HPDE6-E6E7 (cell line): ENCODE data around the gene UROD.
A peak's percentile ranks its signal among the peaks of the same experiment; 100 is the strongest.

Experiments
- DNase-seq: peaks from one replicate; pipeline ENCODE4 v3.0.0; 2011; ENCODE audit warnings: missing footprints; ENCODE audit errors: extremely low spot score

Gene UROD

DNA sequence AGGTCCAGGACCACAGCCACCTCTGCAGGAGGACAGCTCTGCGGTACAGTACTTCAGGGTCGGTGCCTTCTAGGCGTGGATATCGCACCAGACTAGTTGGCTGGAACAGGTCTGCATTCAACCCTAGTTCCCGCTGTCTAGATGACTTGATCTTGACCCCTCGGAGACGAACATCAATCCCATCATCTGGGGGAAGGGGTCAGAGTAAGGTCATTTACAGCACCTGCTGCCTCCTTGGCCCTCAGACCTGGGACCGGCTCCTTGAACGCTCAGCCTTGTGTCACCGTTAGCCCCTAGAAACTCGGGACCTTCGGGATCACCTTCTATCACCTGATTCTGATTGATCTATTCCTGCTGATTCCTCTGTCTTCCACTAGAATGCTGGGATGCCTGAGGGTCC lies 3.5 kb upstream of the UROD start:
- DNase-seq: no peak

DNA sequence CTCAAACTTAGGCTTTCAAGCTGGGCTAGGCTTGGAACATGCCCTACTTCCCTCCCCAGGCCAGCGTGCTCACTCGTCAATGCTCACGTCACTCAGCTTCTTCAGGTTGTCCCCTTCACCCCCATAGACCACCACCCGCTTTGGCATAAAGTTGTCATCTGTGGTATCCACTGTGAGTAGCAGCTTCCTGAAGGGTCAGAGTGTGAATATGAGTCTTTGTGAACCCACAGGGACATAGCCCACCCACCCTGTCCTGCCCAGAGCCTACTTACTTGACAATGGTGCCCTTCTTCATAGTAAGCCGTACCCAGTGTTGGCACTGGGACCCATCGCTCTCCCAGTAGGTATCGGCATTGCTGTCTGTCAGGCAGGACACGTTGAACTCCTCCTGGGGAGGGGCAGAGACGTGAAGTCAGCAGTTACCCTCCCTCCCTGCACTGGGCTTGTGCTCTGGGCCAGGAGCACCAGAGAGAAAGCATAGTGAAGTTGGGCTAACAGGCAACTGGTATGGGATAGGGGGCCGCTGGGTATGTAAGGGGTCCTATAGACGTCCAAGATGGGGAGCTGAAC lies 2.7 kb upstream of the UROD start:
- DNase-seq: no peak

DNA sequence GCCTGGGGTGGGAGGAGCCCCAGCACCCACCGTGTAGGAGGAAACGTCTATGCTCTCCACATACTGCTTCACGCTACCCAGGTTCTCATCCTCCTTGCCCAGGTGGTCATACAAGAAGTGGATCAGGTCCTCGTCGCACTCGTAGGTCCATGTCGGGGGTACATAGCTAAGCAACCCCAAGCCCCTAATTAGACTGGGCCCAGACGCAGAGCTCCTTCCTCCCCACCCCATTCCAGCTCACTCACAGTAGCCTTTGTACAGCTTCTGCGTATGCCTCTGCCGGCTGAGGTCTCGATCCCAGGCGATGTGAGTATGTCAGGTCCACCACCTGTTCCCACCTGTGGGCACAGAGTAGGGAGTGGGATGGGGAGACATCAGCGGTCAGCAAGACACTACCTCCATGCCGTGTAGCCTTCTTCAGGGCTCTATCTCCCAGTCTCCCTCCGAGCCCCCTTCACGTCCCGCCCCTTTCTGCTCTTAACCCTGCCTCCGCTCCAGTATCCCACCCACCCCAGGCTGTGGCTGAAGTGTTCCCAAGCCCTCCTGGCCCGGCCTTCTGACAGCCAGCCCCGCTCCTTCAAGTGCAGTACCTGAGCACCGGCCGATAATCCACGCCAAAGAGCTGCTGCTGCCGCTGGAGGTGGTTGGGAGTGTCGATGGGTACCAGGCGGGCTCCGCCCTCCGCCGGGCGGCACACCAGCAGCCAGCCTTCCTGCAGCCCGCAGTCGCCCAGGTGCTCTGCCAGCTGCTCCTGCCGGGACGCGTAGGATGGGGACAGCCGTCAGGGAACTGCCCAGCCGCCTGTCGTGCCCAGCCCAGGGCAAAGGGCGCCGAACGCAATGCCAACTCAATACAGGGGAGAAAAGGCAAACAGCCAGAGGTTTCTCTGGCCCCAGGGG lies 1.8 kb upstream of the UROD start:
- DNase-seq: peak; percentile 54

DNA sequence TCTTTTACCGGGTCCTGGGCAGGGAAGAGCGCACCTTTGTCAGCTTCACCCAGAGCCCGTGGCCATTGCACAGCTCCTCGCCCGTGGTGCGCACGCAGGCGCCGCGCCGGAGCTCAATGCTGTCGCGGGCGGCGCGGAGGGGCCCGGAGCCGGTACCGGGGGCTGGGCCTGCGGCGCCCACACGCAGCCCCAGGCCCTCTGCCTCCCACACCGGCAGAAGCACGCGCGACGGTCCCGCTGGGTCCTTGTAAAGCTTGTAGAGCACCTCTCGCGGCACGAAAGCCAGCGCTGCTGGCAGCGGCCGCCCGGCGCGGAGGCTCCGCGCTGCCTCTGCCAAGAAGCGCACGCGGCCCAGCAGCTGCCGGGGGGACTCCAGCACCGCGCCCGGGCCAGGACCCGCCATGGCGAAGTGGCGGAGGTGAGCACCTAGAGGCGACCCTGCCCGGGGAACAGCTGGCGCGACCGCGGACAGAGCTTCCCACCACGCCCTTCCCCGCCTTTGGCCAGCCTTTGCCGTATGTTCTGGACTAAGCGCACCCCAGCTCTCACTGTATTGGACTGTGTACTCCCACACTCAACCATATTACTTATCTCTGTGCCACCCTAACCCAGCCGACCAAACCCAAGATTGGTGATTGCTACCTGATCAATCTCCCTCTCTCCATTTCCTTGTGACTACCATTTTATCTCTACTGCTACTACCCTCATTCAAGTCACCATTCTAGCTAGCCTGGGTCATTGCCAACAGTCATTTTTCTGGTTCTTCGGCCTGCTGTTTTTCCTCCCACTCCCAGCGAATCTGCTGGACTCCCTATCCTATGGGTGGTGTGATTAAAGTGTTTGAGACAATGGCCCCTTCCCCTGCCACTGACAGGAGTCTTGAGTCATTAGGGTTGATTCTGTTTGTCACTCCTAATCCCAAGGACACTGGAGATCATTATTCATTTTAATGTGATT lies 921 bp upstream of the UROD start, which contains the start of gene HECTD3:
HECTD3 (minus strand) TSS at position 470 of the 957 bp plus-strand sequence; CDS start at position 403, 67 bp downstream.
- peak; percentile 83 for DNase-seq

DNA sequence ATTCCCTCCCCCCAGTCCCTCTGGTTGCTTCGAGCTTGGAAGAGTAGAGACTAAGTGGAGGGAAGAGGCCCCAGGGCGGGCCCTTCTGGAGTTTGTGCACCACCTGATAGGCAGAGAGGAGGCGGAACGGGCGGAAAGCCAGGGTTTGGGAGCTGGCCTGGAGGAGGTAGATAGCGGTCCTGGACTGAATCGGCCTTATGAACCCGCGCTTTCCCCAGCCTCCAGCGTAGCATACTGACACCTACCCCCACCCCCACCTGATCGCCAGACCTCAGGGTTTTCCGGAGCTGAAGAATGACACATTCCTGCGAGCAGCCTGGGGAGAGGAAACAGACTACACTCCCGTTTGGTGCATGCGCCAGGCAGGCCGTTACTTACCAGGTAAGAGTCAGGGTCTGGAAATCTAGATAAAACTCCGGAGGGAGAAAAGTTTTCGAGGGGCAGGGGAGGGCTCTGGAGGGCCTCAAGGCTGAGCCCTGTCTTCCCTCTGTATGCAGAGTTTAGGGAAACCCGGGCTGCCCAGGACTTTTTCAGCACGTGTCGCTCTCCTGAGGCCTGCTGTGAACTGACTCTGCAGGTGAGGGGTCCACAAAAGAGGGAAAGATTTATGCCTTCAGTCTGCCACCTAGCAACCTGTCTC lies 705 bp downstream of the UROD start:
- DNase-seq: peak; percentile 42

DNA sequence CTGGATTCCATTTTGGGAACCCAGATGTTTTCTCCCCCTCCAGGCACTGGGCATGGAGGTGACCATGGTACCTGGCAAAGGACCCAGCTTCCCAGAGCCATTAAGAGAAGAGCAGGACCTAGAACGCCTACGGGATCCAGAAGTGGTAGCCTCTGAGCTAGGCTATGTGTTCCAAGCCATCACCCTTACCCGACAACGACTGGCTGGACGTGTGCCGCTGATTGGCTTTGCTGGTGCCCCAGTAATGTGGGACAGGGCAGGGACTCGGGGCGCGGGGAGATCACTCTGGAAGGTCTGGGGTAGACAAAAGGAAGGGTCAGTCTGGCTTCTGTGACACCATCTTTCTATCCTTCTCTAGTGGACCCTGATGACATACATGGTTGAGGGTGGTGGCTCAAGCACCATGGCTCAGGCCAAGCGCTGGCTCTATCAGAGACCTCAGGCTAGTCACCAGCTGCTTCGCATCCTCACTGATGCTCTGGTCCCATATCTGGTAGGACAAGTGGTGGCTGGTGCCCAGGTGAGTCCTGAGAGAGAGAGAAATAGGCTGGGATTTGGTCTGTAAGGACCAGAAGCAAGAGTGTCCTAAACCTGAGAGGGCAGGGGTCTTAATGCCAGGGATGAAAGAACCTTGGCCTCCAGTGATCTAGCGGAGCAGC lies 1.6 kb downstream of the UROD start:
- no peak for DNase-seq

DNA sequence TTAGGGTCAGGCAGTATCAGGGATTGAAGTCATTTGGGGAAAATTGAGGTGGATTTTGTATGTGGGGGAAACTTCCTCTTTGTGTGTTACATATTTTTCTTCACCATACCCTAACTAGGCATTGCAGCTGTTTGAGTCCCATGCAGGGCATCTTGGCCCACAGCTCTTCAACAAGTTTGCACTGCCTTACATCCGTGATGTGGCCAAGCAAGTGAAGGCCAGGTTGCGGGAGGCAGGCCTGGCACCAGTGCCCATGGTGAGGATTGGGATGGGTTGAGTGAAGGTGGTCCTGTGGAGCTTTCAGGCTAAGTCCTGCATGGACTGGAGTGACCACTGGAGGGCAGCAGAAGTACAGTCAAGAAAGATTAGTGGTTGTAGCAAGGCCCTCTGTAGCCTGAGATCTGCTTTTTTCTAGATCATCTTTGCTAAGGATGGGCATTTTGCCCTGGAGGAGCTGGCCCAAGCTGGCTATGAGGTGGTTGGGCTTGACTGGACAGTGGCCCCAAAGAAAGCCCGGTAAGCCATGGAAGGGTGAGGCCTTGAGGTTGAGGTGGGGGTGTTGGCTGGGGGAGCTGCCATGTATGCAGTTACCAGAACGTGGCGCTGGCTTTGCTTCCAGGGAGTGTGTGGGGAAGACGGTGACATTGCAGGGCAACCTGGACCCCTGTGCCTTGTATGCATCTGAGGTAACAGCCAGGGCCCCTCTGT lies 2.4 kb downstream of the UROD start:
- peak; percentile 59 for DNase-seq

DNA sequence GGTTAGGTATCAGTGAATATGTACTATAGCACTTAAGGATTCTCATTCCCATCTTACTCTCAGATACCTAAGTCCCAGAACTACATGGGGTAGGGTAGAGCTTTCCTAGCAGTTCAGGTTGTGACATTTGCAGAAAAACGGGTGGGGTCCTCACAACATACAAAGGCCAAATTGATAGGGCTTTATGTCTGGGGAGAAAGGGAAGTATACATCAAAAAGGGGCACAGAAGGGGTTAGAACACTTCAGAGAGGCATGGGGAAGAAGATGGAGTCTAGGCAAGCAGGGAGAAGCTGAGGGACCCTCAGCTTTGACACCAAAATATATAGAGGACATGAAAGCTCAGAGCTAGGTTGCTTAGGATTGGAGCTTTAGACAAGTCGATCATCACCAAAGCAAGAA lies 3.6 kb downstream of the UROD start:
- no peak for DNase-seq

DNA sequence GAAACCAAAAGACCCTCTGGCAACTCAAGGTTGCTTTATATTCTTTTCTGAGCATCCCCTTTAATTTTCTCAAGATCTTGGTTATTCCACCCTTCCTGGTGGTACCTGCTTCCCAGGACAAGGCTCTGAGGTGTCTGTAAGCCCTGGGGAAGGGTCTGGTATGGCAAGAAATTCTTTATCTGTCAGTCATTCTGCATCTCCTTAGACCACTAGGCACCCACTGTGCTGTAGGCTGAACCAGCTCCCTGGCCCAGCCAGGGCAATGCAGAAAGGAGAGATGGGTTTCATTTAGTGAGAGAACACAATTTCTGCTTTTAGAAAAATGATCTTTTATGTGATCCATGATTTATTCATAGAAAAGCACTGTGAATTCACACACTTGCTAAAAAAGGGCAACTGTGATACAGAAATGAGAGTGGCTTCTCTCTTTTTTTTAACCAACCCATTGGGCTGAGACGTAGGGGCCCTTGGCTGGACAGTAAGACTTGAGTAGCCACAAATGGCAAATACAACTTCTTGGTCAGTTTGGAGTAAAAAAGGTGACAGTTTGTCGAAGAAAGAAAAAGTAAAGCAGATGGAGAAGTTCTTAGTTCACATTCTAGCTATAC lies 4.1 kb downstream of the UROD start:
- DNase-seq: no peak

DNA sequence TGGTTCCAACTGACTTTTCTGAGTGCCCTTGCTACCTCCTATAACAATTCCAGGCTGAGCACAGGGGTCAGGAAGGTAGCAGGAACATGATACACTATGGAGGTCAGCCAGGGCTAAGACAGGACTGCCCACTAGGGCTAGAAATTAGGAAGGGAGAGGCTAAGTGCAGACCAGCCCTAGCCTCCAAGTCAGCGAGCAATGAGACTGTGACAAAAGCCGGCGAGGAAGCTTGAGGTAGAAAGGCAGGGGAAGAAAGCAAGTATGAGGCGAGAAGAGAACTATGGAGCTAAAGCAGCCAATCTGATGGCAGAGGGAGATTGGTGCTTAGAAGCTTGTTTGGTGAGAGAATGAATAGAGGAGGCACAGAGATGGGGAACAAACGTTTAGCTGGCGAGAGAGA lies 4.7 kb downstream of the UROD start:
- no peak for DNase-seq

DNA sequence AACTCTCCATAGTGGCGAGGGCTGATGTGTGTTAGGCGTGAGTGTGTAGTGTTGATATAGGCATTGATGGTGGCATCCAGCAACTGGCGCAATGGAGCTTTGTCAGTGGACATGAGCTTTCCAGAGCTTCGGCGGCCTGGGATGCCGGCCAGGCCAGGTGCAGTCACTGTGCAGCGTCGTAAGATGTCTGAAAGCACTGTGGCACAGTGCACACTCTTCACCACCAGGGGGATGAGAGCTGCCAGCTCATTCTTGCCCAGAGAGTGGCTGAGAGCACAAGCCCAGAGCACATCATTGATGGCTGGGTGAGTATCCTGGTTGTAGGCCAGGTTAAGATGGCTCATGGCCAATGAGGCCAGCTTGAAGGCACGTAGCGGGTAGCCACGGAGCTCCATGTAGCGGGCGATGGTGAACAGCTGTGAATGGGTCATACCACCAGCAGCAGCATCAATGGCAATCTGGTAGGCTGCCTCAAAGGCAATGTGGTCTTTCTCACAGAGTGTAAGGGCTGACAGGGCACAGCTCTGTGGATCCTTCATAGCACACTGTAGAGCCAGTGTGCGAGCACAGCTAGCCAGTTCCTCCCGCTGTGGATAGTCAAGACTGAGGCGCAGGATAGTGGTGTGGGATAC lies 6.7 kb downstream of the UROD start:
- peak; percentile 32 for DNase-seq

DNA sequence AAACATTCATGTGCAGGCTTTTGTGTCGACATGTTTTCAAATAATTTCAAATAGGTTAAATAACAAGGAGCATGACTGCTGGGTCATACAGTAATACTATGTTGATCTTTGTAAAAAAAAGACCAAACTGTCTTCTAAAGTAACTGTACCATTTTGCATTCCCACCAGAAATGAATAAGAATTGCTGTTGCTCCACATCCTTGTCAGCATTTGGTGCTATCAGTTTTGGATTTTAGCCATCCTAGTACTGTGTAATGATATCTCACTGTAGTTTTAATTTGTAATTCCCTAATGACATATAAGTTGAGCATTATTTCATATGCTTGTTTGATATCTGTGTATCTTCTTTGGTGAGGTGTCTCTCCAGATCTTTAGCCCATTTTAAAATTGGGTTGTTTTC lies 11.6 kb downstream of the UROD start:
- DNase-seq: no peak

DNA sequence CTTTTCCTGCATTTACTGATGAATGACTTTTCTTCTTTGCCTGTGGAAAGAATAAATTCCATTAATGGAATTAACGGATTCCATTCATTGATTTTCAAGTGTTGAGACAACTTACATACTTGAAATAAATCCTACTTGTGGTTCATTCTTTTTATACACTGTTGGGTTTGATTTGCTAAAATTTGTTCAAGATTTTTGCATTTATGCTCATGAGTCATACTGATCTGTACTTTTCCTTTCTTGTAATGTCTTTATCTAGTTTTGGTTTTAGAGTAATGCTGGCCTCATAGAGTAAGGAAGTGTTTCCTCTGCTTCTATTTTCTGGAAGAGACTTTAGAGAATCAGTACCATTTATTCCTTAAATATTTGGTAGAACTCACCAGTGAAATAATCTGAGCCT lies 14.4 kb downstream of the UROD start:
- DNase-seq: no peak

DNA sequence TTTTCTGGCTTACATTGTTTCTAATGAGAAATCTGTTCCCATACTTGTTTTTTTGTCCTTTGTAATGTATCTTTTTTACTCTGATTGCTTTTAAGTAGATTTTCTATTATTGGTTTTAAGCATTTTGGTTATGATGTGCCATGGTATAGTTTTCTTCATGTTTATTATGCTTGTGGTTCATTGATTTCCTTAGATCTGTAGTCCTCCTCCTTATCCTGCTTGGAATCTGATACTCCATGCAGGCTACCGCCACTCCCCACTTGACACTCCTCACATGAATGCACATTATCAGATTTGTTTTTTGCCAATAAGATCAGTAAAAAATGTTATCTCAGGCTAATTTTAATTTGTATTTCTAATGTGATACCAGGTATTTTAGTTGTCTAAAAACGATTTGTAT lies 20.8 kb downstream of the UROD start:
- DNase-seq: no peak

DNA sequence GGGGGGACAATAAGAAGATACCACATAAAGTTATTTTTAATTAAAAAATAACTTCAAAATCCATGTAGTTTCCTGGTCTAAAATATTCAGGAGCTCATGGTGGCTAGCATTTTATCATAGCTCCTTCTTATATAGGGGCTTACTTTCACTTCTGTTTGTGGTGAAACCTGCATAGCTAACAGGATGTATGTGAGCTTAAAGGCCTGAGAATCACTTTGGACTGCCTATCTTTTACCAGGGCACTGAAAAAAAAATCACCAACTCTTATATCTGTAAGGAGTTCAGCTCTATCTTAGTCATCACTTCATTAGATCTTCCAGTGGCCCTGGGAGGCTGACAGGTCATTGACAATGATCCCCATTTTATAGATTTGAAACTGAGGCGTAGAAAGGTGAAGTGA lies 21.3 kb downstream of the UROD start:
- no peak for DNase-seq

DNA sequence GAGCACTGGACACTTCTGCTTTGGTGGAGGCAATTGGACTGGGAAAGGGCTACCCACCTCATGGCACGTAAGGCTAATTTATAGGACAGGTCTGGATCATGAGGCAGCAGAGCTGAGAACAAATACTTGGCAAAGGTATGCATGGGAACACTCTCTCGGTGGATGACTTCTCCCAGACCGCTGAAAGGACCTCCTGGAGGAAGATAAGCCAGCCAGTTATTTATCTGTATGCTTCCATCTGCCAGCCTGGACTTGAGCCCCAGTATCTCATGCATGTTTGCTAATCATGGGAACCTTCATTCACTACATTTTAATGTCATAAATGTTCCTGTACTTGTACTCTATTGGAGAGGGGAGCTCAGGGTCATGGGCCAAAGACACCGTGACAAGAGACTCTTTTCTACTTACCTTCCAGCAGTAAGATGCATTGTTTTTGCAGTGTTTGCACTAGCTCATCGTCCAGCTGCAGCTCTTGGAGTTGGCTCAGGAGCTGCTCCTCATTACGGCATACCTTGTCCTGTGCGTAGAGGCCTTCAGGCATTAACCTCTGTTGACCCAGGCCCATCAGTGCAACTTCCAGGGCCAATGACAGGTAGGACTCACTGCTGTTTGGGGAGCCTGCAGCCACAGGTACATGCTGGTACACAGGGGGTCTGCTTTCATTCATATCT lies 23.7 kb downstream of the UROD start:
- no peak for DNase-seq

DNA sequence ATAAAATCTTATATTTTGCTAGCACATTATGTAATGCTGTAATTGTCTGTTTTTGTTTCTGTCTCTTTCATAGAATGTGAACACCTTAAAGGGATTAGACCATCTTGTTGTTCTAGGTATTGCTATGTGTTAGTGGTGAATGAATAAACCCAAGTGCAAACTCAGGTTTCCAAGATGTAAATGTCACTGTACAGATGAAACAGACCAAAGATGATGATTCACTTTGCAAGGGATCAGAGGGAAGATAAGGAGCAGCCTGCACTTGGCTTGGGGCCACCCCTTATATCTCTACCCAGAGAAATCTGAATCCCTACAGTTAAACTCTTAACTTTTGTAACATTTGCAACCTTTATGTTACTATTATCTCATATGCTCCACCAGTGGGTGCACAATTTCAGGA lies 25.4 kb downstream of the UROD start:
- DNase-seq: no peak

DNA sequence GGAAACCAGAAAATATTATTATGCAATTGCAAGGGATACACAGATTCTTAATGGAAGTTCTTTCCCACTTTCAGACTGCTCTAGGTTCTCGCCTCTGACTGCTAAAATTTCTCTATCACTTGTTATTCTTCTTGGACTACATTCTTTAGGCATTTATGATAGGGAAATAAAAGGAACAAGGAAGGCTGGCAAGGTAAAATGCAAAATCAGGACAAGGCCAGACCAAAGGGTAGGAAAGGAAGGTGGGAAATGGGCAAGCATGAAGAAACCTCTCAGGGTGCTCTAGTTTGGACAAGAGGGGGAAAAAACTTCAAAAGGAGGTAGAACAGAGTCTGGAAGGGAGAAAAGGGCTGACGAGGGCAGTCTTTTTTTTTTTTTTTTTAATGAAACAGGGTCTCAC lies 26.2 kb downstream of the UROD start:
- no peak for DNase-seq
